Activated T-cell treated with anti-CD3 and anti-CD28 coated beads, Interleukin-2, amount 50 U/mL, for 48 hours (primary cell): ENCODE results near the gene VDAC1.
"Not testable (repeated sequence)": the region's sequence is repeated elsewhere in the genome, so short reads cannot be mapped to it uniquely, and the experiment has no call there.

ENCODE experiments used
- DNase-seq, 2 experiments: peaks; one replicate each; pipeline ENCODE4 v3.0.0-alpha.2; 2020

Gene VDAC1, protein sequence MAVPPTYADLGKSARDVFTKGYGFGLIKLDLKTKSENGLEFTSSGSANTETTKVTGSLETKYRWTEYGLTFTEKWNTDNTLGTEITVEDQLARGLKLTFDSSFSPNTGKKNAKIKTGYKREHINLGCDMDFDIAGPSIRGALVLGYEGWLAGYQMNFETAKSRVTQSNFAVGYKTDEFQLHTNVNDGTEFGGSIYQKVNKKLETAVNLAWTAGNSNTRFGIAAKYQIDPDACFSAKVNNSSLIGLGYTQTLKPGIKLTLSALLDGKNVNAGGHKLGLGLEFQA

GRCh38 chr5:134004626-134005416 lies at the start of gene VDAC1:
VDAC1 (minus strand) TSS chr5:134004975; CDS start chr5:133993012, 11,963 bp downstream.
- peak; percentile 86 to 88 for DNase-seq

- DNase-seq = no peak
Measured at GRCh38 chr5:134053840-134054338, 49.1 kb upstream of the VDAC1 start.

- DNase-seq = no peak
Measured at GRCh38 chr5:134053314-134053839, 48.6 kb upstream of the VDAC1 start.

DNA sequence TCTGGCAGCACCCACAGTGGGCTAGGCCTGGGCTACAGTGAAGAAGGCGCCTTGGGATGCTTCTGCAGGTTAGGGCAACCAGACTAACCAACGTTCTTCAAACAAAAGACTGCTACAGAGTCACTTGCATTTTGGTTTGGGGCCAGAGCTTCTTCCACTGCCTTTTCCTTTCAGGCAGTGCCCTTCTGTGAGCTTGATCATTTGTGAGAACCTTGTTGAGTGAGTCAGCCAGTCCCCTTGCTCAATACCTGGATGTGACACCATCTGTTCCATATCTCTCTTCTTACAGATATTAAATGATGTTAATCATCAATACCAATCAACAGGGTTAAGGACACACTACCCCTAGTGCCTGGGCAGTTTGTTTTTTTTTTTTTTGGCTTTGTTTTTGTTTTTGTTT lies 46.5 kb upstream of the VDAC1 start:
- peak in 1 of 2 experiments; percentile 45 for DNase-seq

GRCh38 chr5:134048864-134049263 lies 44.1 kb upstream of the VDAC1 start:
- no peak for DNase-seq

DNA sequence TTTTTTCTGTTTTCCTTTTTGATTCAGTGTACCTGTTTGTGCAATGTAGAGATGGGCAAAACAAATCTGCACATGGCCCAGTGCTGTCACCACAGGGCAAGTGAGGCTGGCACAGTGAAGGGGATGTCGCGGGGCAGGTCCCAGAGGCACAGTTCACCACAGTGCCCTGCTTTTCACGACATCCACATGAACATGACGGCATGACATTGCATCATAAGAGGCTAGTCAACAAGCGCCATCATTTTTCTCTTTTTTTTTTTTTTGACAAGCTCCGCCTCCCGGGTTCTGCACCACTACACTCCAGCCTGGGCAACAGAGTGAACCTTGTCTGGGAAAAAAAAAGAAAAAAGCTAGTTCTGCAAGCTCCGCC lies 42.9 kb upstream of the VDAC1 start:
- DNase-seq = no peak

DNA sequence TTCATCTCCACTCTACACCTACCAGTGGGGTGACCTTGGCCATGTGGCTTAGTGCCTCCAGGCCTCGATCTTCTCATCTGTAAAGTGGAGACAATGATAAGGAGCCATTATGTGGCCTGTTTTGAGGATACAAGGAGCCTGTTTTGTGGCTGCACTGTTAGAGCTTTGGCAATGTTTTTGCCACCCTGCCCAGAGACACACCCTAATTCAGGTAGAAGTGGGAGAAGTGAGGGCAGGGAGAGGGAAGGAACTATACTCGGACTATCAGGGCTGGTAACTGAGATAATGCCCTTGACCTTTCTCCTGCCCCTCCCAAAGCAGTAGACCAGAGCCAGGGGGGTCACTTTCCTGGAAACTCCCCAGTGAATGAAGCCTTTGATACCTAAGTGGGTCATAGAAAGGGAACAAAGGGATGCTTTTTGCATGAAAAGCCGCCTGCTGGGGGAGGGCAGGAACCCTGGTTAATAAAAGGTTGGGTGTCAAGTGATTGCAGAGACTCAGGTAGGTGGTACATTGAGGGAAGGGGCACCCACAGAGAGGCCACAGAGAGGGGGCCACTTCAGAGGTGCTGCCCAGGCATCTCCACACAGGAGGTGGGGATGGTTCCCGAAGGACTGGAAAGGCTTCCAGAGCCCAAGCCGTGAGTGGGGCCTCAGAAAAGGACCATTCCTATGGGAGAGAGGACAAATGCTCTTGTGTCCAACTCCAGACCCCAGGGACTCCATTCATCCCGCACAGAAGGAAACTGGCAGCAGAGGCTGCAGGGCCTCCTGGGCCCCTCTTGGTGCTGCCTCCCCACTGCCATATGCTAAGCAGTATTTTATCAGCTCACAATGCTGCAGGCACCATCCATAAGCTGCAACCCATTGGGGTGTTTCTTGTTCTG lies 42.3 kb upstream of the VDAC1 start:
- DNase-seq = no peak

GRCh38 chr5:134046330-134046729 lies 41.6 kb upstream of the VDAC1 start:
- no peak for DNase-seq

GRCh38 chr5:134043793-134044792 lies 39.3 kb upstream of the VDAC1 start:
- no peak for DNase-seq

- DNase-seq = no peak
Measured at GRCh38 chr5:134041570-134042411, 37.0 kb upstream of the VDAC1 start.

DNA sequence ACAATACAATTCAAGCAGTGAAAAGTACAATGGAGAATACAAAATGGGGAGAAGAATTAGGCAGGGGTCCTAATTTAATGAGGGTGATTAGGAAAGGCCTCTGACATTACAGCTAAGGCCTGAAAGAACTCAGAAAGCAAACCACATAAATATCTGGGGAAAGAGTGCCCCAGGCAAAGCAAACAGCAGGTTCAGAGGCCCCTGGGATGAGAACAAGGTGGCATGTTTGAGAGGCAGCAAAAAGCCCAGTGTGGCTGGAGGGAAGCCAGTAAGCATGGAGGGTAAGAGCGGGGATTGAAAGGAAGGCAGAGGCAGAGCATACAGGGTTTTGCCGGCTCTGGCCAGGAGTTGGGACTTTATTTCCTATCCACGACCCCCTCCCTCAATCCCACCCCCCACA lies 33.4 kb upstream of the VDAC1 start:
- no peak for DNase-seq

GRCh38 chr5:134037160-134037559 lies 32.4 kb upstream of the VDAC1 start:
- DNase-seq = no peak

- DNase-seq = no peak
Measured at GRCh38 chr5:134034326-134034725, 29.6 kb upstream of the VDAC1 start.

GRCh38 chr5:134030303-134030964 lies 25.7 kb upstream of the VDAC1 start:
- DNase-seq = not testable (repeated sequence)

DNA sequence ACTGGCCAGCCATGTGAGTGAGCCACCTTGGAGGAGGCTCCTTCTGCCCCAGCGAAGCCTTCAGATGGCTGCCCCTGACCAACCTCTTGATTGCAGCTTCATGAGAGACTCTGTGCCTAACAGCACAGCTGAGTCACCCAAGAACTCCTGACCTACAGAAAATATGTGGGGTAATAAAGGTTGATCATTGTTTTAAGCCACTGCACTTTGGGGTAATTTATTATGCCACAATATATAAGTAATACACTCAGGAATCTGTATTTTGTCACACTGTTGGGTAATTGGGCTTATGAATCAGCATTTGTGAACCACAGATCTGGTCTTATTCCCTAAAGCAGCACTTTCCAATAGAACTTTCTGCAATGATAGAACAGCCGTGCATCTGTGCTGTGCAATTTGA lies 24.4 kb upstream of the VDAC1 start:
- DNase-seq = no peak

GRCh38 chr5:134028496-134028895 lies 23.7 kb upstream of the VDAC1 start:
- DNase-seq = no peak

DNA sequence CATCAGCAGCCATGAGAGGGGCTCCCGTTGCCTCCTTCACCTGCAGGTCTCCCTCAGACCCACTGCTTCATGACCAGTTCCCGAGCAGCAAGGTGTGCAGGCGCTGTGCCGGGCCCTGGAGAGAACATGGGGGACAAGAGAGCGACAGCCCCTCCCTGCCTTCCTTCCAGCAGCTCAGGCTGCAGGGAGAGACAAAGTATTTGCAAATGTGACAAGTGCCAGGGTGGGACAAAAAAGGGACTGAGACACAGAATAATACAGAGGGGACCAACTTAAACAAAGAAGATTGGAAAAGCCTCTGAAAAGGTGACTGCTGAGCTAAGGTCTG lies 22.5 kb upstream of the VDAC1 start:
- no peak for DNase-seq

GRCh38 chr5:134026521-134027287 lies 21.9 kb upstream of the VDAC1 start:
- DNase-seq = peak; percentile 49 to 64

GRCh38 chr5:134025786-134026185 lies 21.0 kb upstream of the VDAC1 start:
- no peak for DNase-seq
